Mucosa of stomach (tissue), 1 donor: Measurements from ENCODE around the gene RHOU.

Experiments used
- H3K27me3 ChIP-seq: one replicate; pipeline ENCODE4 v1.7.0; 2013; ENCODE audit warnings: mild to moderate bottlenecking, low read length; ENCODE audit not compliant: control insufficient read depth, insufficient read depth
- H3K36me3 ChIP-seq: one replicate; pipeline ENCODE4 v1.7.0; 2013; ENCODE audit warnings: low read length; ENCODE audit not compliant: control insufficient read depth, insufficient read depth
- H3K4me1 ChIP-seq: one replicate; pipeline ENCODE4 v1.7.0; 2013; ENCODE audit warnings: mild to moderate bottlenecking, low read length; ENCODE audit not compliant: control insufficient read depth, insufficient read depth
- H3K4me3 ChIP-seq: one replicate; pipeline ENCODE4 v1.7.0; 2013; ENCODE audit warnings: low read length
- H3K9ac ChIP-seq: one replicate; pipeline ENCODE4 v1.7.0; 2013; ENCODE audit warnings: mild to moderate bottlenecking, low read length, moderate library complexity
- H3K9me3 ChIP-seq: one replicate; pipeline ENCODE4 v1.7.0; 2013; ENCODE audit warnings: mild to moderate bottlenecking, low read length, moderate library complexity; ENCODE audit not compliant: control insufficient read depth
- donor health status: Pancreatic carcinoma.

Gene RHOU

GRCh38 chr1:228781809-228782661, 46.8 kb downstream of the RHOU start:
- Histone ChIP-seq H3K9ac (no peak overlapping the region), H3K4me3 (no peak overlapping the region), H3K27me3 (no peaks in the 10 kb centered on the region), H3K9me3 (no peaks in the 10 kb centered on the region), H3K36me3 (no peaks in the 10 kb centered on the region), H3K4me1 (peaks cover 34% of the 10 kb centered on the region)

- peaks cover 34% of the 10 kb centered on the region for H3K4me1 ChIP-seq
- H3K9me3 ChIP-seq: no peaks in the 10 kb centered on the region
- H3K9ac ChIP-seq: no peak overlapping the region
- no peaks in the 10 kb centered on the region for H3K27me3 ChIP-seq
- H3K4me3 ChIP-seq: no peak overlapping the region
- H3K36me3 ChIP-seq: no peaks in the 10 kb centered on the region
Measured at GRCh38 chr1:228782662-228783417, 47.6 kb downstream of the RHOU start.

GRCh38 chr1:228783418-228784040, 48.2 kb downstream of the RHOU start:
- peaks cover 34% of the 10 kb centered on the region for H3K4me1 ChIP-seq
- no peaks in the 10 kb centered on the region for H3K36me3 ChIP-seq
- H3K9me3 ChIP-seq: no peaks in the 10 kb centered on the region
- H3K4me3 ChIP-seq: no peak overlapping the region
- H3K9ac ChIP-seq: no peak overlapping the region
- H3K27me3 ChIP-seq: no peaks in the 10 kb centered on the region

- H3K36me3 ChIP-seq: no peaks in the 10 kb centered on the region
- no peaks in the 10 kb centered on the region for H3K27me3 ChIP-seq
- no peak overlapping the region for H3K9ac ChIP-seq
- H3K9me3 ChIP-seq: no peaks in the 10 kb centered on the region
- no peak overlapping the region for H3K4me3 ChIP-seq
- peaks cover 34% of the 10 kb centered on the region for H3K4me1 ChIP-seq
Measured at GRCh38 chr1:228784181-228784580, 48.9 kb downstream of the RHOU start.

- H3K9ac ChIP-seq: no peak overlapping the region
- H3K27me3 ChIP-seq: no peaks in the 10 kb centered on the region
Measured at GRCh38 chr1:228785366-228786330, 50.4 kb downstream of the RHOU start.

GRCh38 chr1:228786361-228787129, 51.3 kb downstream of the RHOU start:
- no peaks in the 10 kb centered on the region for H3K9me3 ChIP-seq
- H3K9ac ChIP-seq: no peak overlapping the region
- no peaks in the 10 kb centered on the region for H3K36me3 ChIP-seq
- H3K4me3 ChIP-seq: no peak overlapping the region
- no peaks in the 10 kb centered on the region for H3K27me3 ChIP-seq
- H3K4me1 ChIP-seq: peaks cover 31% of the 10 kb centered on the region

More at GRCh38 chr1:228785366-228786330, 50.4 kb downstream of the RHOU start:
- H3K4me1 ChIP-seq: peaks cover 34% of the 10 kb centered on the region
- no peak overlapping the region for H3K4me3 ChIP-seq
- H3K9me3 ChIP-seq: no peaks in the 10 kb centered on the region
- H3K36me3 ChIP-seq: no peaks in the 10 kb centered on the region

- no peaks in the 10 kb centered on the region for H3K36me3 ChIP-seq
Measured at GRCh38 chr1:228791791-228792190, 56.5 kb downstream of the RHOU start.

GRCh38 chr1:228792601-228793000, 57.3 kb downstream of the RHOU start:
- no peaks in the 10 kb centered on the region for H3K9me3 ChIP-seq
- H3K4me1 ChIP-seq: no peaks in the 10 kb centered on the region
- H3K27me3 ChIP-seq: no peaks in the 10 kb centered on the region
- no peak overlapping the region for H3K4me3 ChIP-seq
- H3K36me3 ChIP-seq: no peaks in the 10 kb centered on the region
- H3K9ac ChIP-seq: no peak overlapping the region

More at GRCh38 chr1:228791791-228792190, 56.5 kb downstream of the RHOU start:
- Histone ChIP-seq H3K9ac (no peak overlapping the region), H3K9me3 (no peaks in the 10 kb centered on the region), H3K4me1 (no peaks in the 10 kb centered on the region), H3K27me3 (no peaks in the 10 kb centered on the region), H3K4me3 (no peak overlapping the region)

GRCh38 chr1:228793032-228793431, 57.8 kb downstream of the RHOU start:
- H3K4me3 ChIP-seq: no peak overlapping the region
- no peaks in the 10 kb centered on the region for H3K36me3 ChIP-seq
- H3K9ac ChIP-seq: no peak overlapping the region
- H3K9me3 ChIP-seq: no peaks in the 10 kb centered on the region
- no peaks in the 10 kb centered on the region for H3K27me3 ChIP-seq
- no peaks in the 10 kb centered on the region for H3K4me1 ChIP-seq

GRCh38 chr1:228794173-228794572, 58.9 kb downstream of the RHOU start:
- Histone ChIP-seq H3K36me3 (no peaks in the 10 kb centered on the region), H3K9ac (no peak overlapping the region), H3K9me3 (no peaks in the 10 kb centered on the region), H3K27me3 (no peaks in the 10 kb centered on the region), H3K4me1 (no peaks in the 10 kb centered on the region), H3K4me3 (no peak overlapping the region)

GRCh38 chr1:228794810-228795209, 59.5 kb downstream of the RHOU start:
- Histone ChIP-seq H3K36me3 (no peaks in the 10 kb centered on the region), H3K9me3 (no peaks in the 10 kb centered on the region), H3K27me3 (no peaks in the 10 kb centered on the region), H3K4me1 (no peaks in the 10 kb centered on the region), H3K9ac (no peak overlapping the region), H3K4me3 (no peak overlapping the region)
